Karpas-422 (cell line): ENCODE results near the gene DIPK1B. TPM values are rescaled to one million over a fixed set of nuclear protein-coding genes. Genes with fewer than 3 reads are reported as not detected.

Experiments used
- DNase-seq: peaks from one replicate; pipeline ENCODE4 v3.0.0-alpha.2; 2015
- H2AFZ ChIP-seq: fragments of 200-600 bp; sonication (generic); 2 replicates; pipeline ENCODE4 v1.6.1; 2014; ENCODE audit warnings: antibody characterized with exemption, low read length, mixed read lengths
- H3K27ac ChIP-seq: fragments of 200-600 bp; sonication (generic); 2 replicates; pipeline ENCODE4 v1.5.1; 2014; ENCODE audit warnings: mild to moderate bottlenecking, low read length, moderate library complexity
- H3K27me3 ChIP-seq: fragments of 200-600 bp; sonication (generic); 2 replicates; pipeline ENCODE4 v1.6.1; 2014; ENCODE audit warnings: low read length, mixed read lengths
- H3K36me3 ChIP-seq: fragments of 200-600 bp; sonication (generic); 2 replicates; pipeline ENCODE4 v1.6.1; 2014; ENCODE audit warnings: low read length, mixed read lengths; ENCODE audit not compliant: insufficient read depth
- H3K4me1 ChIP-seq: fragments of 200-600 bp; sonication (generic); 2 replicates; pipeline ENCODE4 v1.6.1; 2014; ENCODE audit warnings: mild to moderate bottlenecking, low read length, mixed read lengths
- H3K4me2 ChIP-seq: fragments of 200-600 bp; sonication (generic); 2 replicates; pipeline ENCODE4 v1.6.1; 2014; ENCODE audit warnings: low read length, low read depth, mild to moderate bottlenecking; ENCODE audit not compliant: poor library complexity, severe bottlenecking
- H3K4me3 ChIP-seq: fragments of 200-600 bp; sonication (generic); 2 replicates; pipeline ENCODE4 v1.5.1; 2014; ENCODE audit warnings: mild to moderate bottlenecking, antibody characterized with exemption, low read length, mixed read lengths
- H3K79me2 ChIP-seq: fragments of 200-600 bp; sonication (generic); 2 replicates; pipeline ENCODE4 v1.6.1; 2014; ENCODE audit warnings: mild to moderate bottlenecking, low read length, mixed read lengths
- H3K9ac ChIP-seq: fragments of 200-600 bp; sonication (generic); 2 replicates; pipeline ENCODE4 v1.6.0; 2014; ENCODE audit warnings: low read length
- H3K9me2 ChIP-seq: fragments of 200-600 bp; sonication (generic), shearing (Covaris generic); replicated peaks from 2 replicates; pipeline ENCODE4 v1.6.0; 2014; ENCODE audit warnings: mild to moderate bottlenecking, low read length, moderate library complexity; ENCODE audit not compliant: insufficient read depth
- H3K9me3 ChIP-seq: fragments of 300-700, 200-600 bp; sonication (generic); 2 replicates; pipeline ENCODE4 v1.6.1; 2014; ENCODE audit warnings: low read length, mixed read lengths
- H4K20me1 ChIP-seq: fragments of 200-600 bp; sonication (generic); 2 replicates; pipeline ENCODE4 v1.6.1; 2014; ENCODE audit warnings: mild to moderate bottlenecking, antibody characterized with exemption, low read length, low read depth; ENCODE audit not compliant: insufficient read depth
- total RNA-seq: library from RNA; depleted of rRNA; stranded (reverse); fragments of >200 nt; shearing (Covaris generic); gene quantifications from 2 replicates; pipeline ENCODE4 v1.2.3, GENCODE V29; 2014; ENCODE audit warnings: low replicate concordance

Gene DIPK1B
- total RNA-seq, 1 experiment from 2014 or later = not detected

GRCh38 chr9:136748201-136748600 is 35.8 kb downstream of the DIPK1B start, which contains the start of gene LCN6:
Gene LCN6, minus strand, starts transcription at chr9:136748525. Its CDS starts 42 bp downstream, at chr9:136748483.
- Histone ChIP-seq H3K9me2 (no peaks in the 10 kb centered on the region), H3K4me1 (no peaks in the 10 kb centered on the region), H3K27me3 (peaks cover 3% of the 10 kb centered on the region; the same call in 1 of the 2 replicates), H3K9me3 (peaks cover 12% of the 10 kb centered on the region), H3K4me3 (no peak within 1 kb of the TSS), H2AFZ (no peak within 1 kb of the TSS), H3K4me2 (no peak within 1 kb of the TSS), H3K27ac (no peak within 1 kb of the TSS), H4K20me1 (peaks cover 3% of the 10 kb centered on the region; the same call in 1 of the 2 replicates), H3K9ac (no peak within 1 kb of the TSS), H3K36me3 (no peaks in the 10 kb centered on the region; the same call in 1 of the 2 replicates), H3K79me2 (no peaks in the 10 kb centered on the region)
- DNase-seq = no peak

GRCh38 chr9:136748666-136749611 is 36.6 kb downstream of the DIPK1B start:
- Histone ChIP-seq H3K36me3 (no peaks in the 10 kb centered on the region; the same call in 1 of the 2 replicates), H3K79me2 (no peaks in the 10 kb centered on the region), H3K9me3 (peaks cover 12% of the 10 kb centered on the region), H3K4me2 (no peak overlapping the region), H3K9ac (no peak overlapping the region), H3K4me3 (no peak overlapping the region), H3K27ac (no peak overlapping the region), H2AFZ (no peak overlapping the region), H4K20me1 (peaks cover 3% of the 10 kb centered on the region; the same call in 1 of the 2 replicates), H3K9me2 (no peaks in the 10 kb centered on the region), H3K27me3 (peaks cover 3% of the 10 kb centered on the region; the same call in 1 of the 2 replicates), H3K4me1 (no peaks in the 10 kb centered on the region)
- no peak for DNase-seq

GRCh38 chr9:136750526-136750925 is 38.2 kb downstream of the DIPK1B start:
- H4K20me1 ChIP-seq = peaks cover 3% of the 10 kb centered on the region; the same call in 1 of the 2 replicates
- H3K36me3 ChIP-seq = no peaks in the 10 kb centered on the region; the same call in 1 of the 2 replicates
- H3K27me3 ChIP-seq = peaks cover 3% of the 10 kb centered on the region; the same call in 1 of the 2 replicates
- H3K27ac ChIP-seq = no peak overlapping the region
- H3K79me2 ChIP-seq = no peaks in the 10 kb centered on the region
- H3K9me3 ChIP-seq = peaks cover 12% of the 10 kb centered on the region
- no peaks in the 10 kb centered on the region for H3K9me2 ChIP-seq
- no peak overlapping the region for H2AFZ ChIP-seq
- no peak overlapping the region for H3K4me2 ChIP-seq
- no peak overlapping the region for H3K9ac ChIP-seq
- no peak overlapping the region for H3K4me3 ChIP-seq
- DNase-seq = no peak
- H3K4me1 ChIP-seq = no peaks in the 10 kb centered on the region

- no peak overlapping the region for H3K27ac ChIP-seq
- no peak overlapping the region for H3K9ac ChIP-seq
- no peaks in the 10 kb centered on the region for H3K79me2 ChIP-seq
- no peaks in the 10 kb centered on the region; the same call in 1 of the 2 replicates for H3K36me3 ChIP-seq
- no peaks in the 10 kb centered on the region for H3K9me2 ChIP-seq
- H3K4me3 ChIP-seq = no peak overlapping the region
- peaks cover 3% of the 10 kb centered on the region; the same call in 1 of the 2 replicates for H4K20me1 ChIP-seq
- H3K4me1 ChIP-seq = no peaks in the 10 kb centered on the region
- H2AFZ ChIP-seq = no peak overlapping the region
- no peak for DNase-seq
- H3K9me3 ChIP-seq = peaks cover 12% of the 10 kb centered on the region
- H3K4me2 ChIP-seq = no peak overlapping the region
- H3K27me3 ChIP-seq = peaks cover 3% of the 10 kb centered on the region; the same call in 1 of the 2 replicates
Measured at GRCh38 chr9:136751244-136751643, 38.9 kb downstream of the DIPK1B start.

- H3K27ac ChIP-seq = no peak overlapping the region
- H3K9me2 ChIP-seq = no peaks in the 10 kb centered on the region
- H3K9me3 ChIP-seq = peaks cover 12% of the 10 kb centered on the region
- H3K36me3 ChIP-seq = no peaks in the 10 kb centered on the region; the same call in 1 of the 2 replicates
- no peak overlapping the region for H2AFZ ChIP-seq
- no peaks in the 10 kb centered on the region for H3K4me1 ChIP-seq
- no peak for DNase-seq
- H3K27me3 ChIP-seq = peaks cover 3% of the 10 kb centered on the region; the same call in 1 of the 2 replicates
- H3K9ac ChIP-seq = no peak overlapping the region
- H3K4me3 ChIP-seq = no peak overlapping the region
- peaks cover under 1% of the 10 kb centered on the region; the same call in 1 of the 2 replicates for H4K20me1 ChIP-seq
- no peak overlapping the region for H3K4me2 ChIP-seq
- no peaks in the 10 kb centered on the region for H3K79me2 ChIP-seq
Measured at GRCh38 chr9:136751814-136752213, 39.4 kb downstream of the DIPK1B start.

GRCh38 chr9:136753371-136754058 is 41.1 kb downstream of the DIPK1B start:
- peaks cover 3% of the 10 kb centered on the region; the same call in 1 of the 2 replicates for H3K27me3 ChIP-seq
- no peak overlapping the region for H2AFZ ChIP-seq
- H3K4me2 ChIP-seq = no peak overlapping the region
- no peak overlapping the region for H3K27ac ChIP-seq
- no peak overlapping the region for H3K9ac ChIP-seq
- H3K9me3 ChIP-seq = peaks cover 12% of the 10 kb centered on the region
- H4K20me1 ChIP-seq = no peaks in the 10 kb centered on the region
- no peaks in the 10 kb centered on the region for H3K4me1 ChIP-seq
- H3K79me2 ChIP-seq = no peaks in the 10 kb centered on the region
- DNase-seq = no peak
- no peaks in the 10 kb centered on the region for H3K9me2 ChIP-seq
- H3K4me3 ChIP-seq = no peak overlapping the region
- H3K36me3 ChIP-seq = no peaks in the 10 kb centered on the region; the same call in 1 of the 2 replicates

- no peaks in the 10 kb centered on the region for H4K20me1 ChIP-seq
- H3K27ac ChIP-seq = no peak overlapping the region
- H3K9ac ChIP-seq = no peak overlapping the region
- peaks cover 3% of the 10 kb centered on the region; the same call in 1 of the 2 replicates for H3K27me3 ChIP-seq
- no peak overlapping the region for H3K4me2 ChIP-seq
- H3K4me1 ChIP-seq = no peaks in the 10 kb centered on the region
- H3K36me3 ChIP-seq = no peaks in the 10 kb centered on the region; the same call in 1 of the 2 replicates
- no peak overlapping the region for H3K4me3 ChIP-seq
- peaks cover 12% of the 10 kb centered on the region for H3K9me3 ChIP-seq
- no peaks in the 10 kb centered on the region for H3K79me2 ChIP-seq
- no peak for DNase-seq
- H3K9me2 ChIP-seq = no peaks in the 10 kb centered on the region
- no peak overlapping the region for H2AFZ ChIP-seq
Measured at GRCh38 chr9:136754059-136754572, 41.7 kb downstream of the DIPK1B start.
